ENCODE measurements around the gene TRIM7. TPM values are rescaled to one million over a fixed set of nuclear protein-coding genes. Genes with fewer than 3 reads are reported as not detected.

Gene TRIM7
- total RNA-seq, 2 donors from 2014 or later: not detected

- Histone ChIP-seq H3K9ac (ENCODE audit: extremely low read depth, low read length, poor library complexity, severe bottlenecking) (peak overlapping the region; percentile 20), H3K4me3 (ENCODE audit: low read length) (peak overlapping the region; percentile 100), H3K27ac (ENCODE audit: low read depth, low read length) (no peak overlapping the region), H3K9me3 (ENCODE audit: control insufficient read depth, low read length) (no peaks in the 10 kb centered on the region), H3K27me3 (ENCODE audit: control insufficient read depth, insufficient read depth, low read length, poor library complexity, severe bottlenecking) (peaks cover 20% of the 10 kb centered on the region), H3K36me3 (ENCODE audit: control insufficient read depth, insufficient read depth, low read length) (no peaks in the 10 kb centered on the region), H3K4me1 (ENCODE audit: control insufficient read depth, insufficient read depth, low read length) (no peaks in the 10 kb centered on the region)
- TF ChIP-seq CTCF (conservative IDR thresholded peaks at IDR 0.05): no peak
- H3K4me1 Mint-ChIP-seq: peaks cover 2% of the 10 kb centered on the region
- H3K9me3 Mint-ChIP-seq: no peaks in the 10 kb centered on the region
- H3K4me3 Mint-ChIP-seq: peak overlapping the region; percentile 90
- no peak overlapping the region for H3K27ac Mint-ChIP-seq
- peaks cover 50% of the 10 kb centered on the region for H3K27me3 Mint-ChIP-seq (ENCODE audit: insufficient read depth)
- DNase-seq: peak; percentile 73
- WGBS, 2 experiments (ENCODE audit: insufficient coverage in 1 of 2, insufficient read length in 1 of 2): 2% methylated on average over 26 to 52 of the region's 52 CpGs
- H3K36me3 Mint-ChIP-seq (ENCODE audit: low read depth): no peaks in the 10 kb centered on the region
These were observed 14.9 kb downstream of the TRIM7 start for GRCh38 chr5:181189962-181190710.

- Mint-ChIP-seq H3K36me3 (ENCODE audit: low read depth) (no peaks in the 10 kb centered on the region), H3K4me1 (peaks cover 2% of the 10 kb centered on the region), H3K9me3 (no peaks in the 10 kb centered on the region), H3K27me3 (ENCODE audit: insufficient read depth) (peaks cover 44% of the 10 kb centered on the region), H3K4me3 (peak overlapping the region; percentile 90), H3K27ac (no peak overlapping the region)
- Histone ChIP-seq H3K27me3 (ENCODE audit: control insufficient read depth, insufficient read depth, low read length, poor library complexity, severe bottlenecking) (peaks cover 20% of the 10 kb centered on the region), H3K27ac (ENCODE audit: low read depth, low read length) (no peak overlapping the region), H3K4me3 (ENCODE audit: low read length) (peak overlapping the region; percentile 100), H3K4me1 (ENCODE audit: control insufficient read depth, insufficient read depth, low read length) (no peaks in the 10 kb centered on the region), H3K9ac (ENCODE audit: extremely low read depth, low read length, poor library complexity, severe bottlenecking) (no peak overlapping the region), H3K9me3 (ENCODE audit: control insufficient read depth, low read length) (no peaks in the 10 kb centered on the region), H3K36me3 (ENCODE audit: control insufficient read depth, insufficient read depth, low read length) (no peaks in the 10 kb centered on the region)
- DNase-seq: no peak
- 1 to 2% methylated on average over 16 to 41 of the region's 41 CpGs for WGBS, 2 experiments (ENCODE audit: insufficient coverage in 1 of 2, insufficient read length in 1 of 2)
- TF ChIP-seq CTCF (conservative IDR thresholded peaks at IDR 0.05): no peak
These were observed 15.5 kb downstream of the TRIM7 start for GRCh38 chr5:181189363-181189961.

- H3K27ac ChIP-seq (ENCODE audit: low read depth, low read length): no peak overlapping the region
These were observed 16.2 kb downstream of the TRIM7 start for GRCh38 chr5:181188700-181189362.

More at GRCh38 chr5:181188700-181189362, 16.2 kb downstream of the TRIM7 start:
- DNase-seq: peak; percentile 94
- peaks cover 38% of the 10 kb centered on the region for H3K27me3 Mint-ChIP-seq (ENCODE audit: insufficient read depth)
- H3K9me3 Mint-ChIP-seq: peaks cover 3% of the 10 kb centered on the region
- peak overlapping the region; percentile 94 for H3K27ac Mint-ChIP-seq
- no peak for TF ChIP-seq CTCF (conservative IDR thresholded peaks at IDR 0.05)
- Histone ChIP-seq H3K27me3 (ENCODE audit: control insufficient read depth, insufficient read depth, low read length, poor library complexity, severe bottlenecking) (peaks cover 20% of the 10 kb centered on the region), H3K36me3 (ENCODE audit: control insufficient read depth, insufficient read depth, low read length) (no peaks in the 10 kb centered on the region), H3K9ac (ENCODE audit: extremely low read depth, low read length, poor library complexity, severe bottlenecking) (peak overlapping the region; percentile 73), H3K9me3 (ENCODE audit: control insufficient read depth, low read length) (no peaks in the 10 kb centered on the region), H3K4me1 (ENCODE audit: control insufficient read depth, insufficient read depth, low read length) (no peaks in the 10 kb centered on the region), H3K4me3 (ENCODE audit: low read length) (peak overlapping the region; percentile 100)
- 0 to 1% methylated on average over 33 to 35 of the region's 35 CpGs for WGBS, 2 experiments (ENCODE audit: insufficient coverage in 1 of 2, insufficient read length in 1 of 2)
- H3K36me3 Mint-ChIP-seq (ENCODE audit: low read depth): no peaks in the 10 kb centered on the region
- H3K4me3 Mint-ChIP-seq: peak overlapping the region; percentile 90
- peaks cover 4% of the 10 kb centered on the region for H3K4me1 Mint-ChIP-seq
